Transverse colon (tissue), 4 donors: ENCODE results near the gene RFX2.

Experiments
- EP300 ChIP-seq: sonication (generic); formaldehyde crosslinking; IDR thresholded peaks from one replicate; pipeline ENCODE4 v1.6.1; 2017; ENCODE audit warnings: antibody characterized with exemption, low read depth
- POLR2A ChIP-seq: fragments of 450-650 bp; IDR thresholded peaks from one replicate; pipeline ENCODE4 v1.6.1; 2016; ENCODE audit warnings: antibody characterized with exemption, mild to moderate bottlenecking, moderate library complexity
- POLR2AphosphoS5 ChIP-seq, 3 donors: sonication (generic); formaldehyde crosslinking; IDR thresholded peaks; one replicate each; pipeline ENCODE4 v1.6.1; 2016; ENCODE audit warnings: antibody characterized with exemption in 3 of 3
- TF ChIP-seq, protein P1 (sequence below), 5 experiments: fragments of 200-600 bp in 3 of 5; fragments of 450-650 bp in 2 of 5; sonication (generic) in 3 of 5; IDR thresholded peaks; 1 replicate in 2 of 5; 2 replicates in 3 of 5; pipeline ENCODE4 v1.5.1; 2016 to 2017; ENCODE audit warnings: antibody characterized with exemption in 5 of 5, inconsistent platforms in 3 of 5, mild to moderate bottlenecking in 2 of 5, moderate library complexity in 1 of 5

DNA sequence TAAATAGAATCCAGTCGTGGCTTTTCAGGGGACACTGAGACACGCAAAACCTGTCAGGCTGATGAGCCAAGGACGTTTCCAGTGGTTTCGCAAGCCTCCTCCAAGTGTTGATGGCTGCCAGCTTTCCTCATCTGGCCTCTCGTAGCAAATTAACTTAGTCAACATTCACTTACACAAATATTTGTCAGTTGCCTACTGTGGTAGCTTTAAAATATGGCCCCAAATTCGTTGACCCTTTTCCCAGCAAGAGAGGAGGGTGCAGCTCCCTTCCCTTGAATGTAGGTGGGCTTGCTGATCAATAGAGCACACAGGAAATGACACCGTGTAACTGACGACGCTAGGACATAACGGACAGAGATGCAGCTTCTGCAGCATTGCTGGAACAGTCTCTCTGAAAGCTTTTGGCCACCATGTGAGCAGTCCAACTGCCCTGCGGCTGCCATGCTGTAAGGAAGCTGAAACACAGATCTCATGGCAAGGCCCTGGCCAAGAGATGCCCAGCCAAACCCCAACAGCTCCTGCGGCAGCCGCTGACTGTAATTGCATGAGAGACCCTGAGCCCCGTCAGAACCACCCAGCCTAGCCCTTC lies 126.8 kb downstream of the RFX2 start:
- TF ChIP-seq, protein P1, sequence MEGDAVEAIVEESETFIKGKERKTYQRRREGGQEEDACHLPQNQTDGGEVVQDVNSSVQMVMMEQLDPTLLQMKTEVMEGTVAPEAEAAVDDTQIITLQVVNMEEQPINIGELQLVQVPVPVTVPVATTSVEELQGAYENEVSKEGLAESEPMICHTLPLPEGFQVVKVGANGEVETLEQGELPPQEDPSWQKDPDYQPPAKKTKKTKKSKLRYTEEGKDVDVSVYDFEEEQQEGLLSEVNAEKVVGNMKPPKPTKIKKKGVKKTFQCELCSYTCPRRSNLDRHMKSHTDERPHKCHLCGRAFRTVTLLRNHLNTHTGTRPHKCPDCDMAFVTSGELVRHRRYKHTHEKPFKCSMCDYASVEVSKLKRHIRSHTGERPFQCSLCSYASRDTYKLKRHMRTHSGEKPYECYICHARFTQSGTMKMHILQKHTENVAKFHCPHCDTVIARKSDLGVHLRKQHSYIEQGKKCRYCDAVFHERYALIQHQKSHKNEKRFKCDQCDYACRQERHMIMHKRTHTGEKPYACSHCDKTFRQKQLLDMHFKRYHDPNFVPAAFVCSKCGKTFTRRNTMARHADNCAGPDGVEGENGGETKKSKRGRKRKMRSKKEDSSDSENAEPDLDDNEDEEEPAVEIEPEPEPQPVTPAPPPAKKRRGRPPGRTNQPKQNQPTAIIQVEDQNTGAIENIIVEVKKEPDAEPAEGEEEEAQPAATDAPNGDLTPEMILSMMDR (IDR thresholded peaks at IDR 0.05), result no peak
- no peak for TF ChIP-seq POLR2A
- no peak for TF ChIP-seq EP300
- peak in 1 of 3 donors; percentile 38 for TF ChIP-seq POLR2AphosphoS5 (IDR thresholded peaks at IDR 0.05)
